Measurements from ENCODE around the gene ZBTB42.
A peak's percentile ranks its signal among the peaks of the same experiment; 100 is the strongest.
"Not testable (repeated sequence)": the region's sequence is repeated elsewhere in the genome, so short reads cannot be mapped to it uniquely, and the experiment has no call there.

Gene ZBTB42

DNA sequence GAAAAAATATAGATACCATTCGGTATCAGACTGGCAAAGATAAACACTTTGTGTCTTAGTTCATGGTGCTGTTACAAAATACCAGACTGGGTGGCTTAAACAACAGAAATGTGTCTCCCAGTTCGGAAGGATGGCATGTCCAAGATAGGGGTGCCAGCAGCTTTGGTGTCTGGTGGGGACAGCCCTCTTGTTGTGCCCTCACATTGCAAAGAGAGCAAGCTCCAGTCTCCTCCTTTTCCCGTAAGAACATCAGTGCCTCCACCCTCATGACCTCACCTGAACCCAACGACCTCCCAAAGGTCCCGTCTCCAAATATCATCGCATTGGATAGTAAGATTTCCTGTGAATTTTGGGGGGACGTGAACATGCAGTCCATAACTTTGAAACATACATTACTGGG is 12.4 kb downstream of the ZBTB42 start:
- TF ChIP-seq, protein P1, sequence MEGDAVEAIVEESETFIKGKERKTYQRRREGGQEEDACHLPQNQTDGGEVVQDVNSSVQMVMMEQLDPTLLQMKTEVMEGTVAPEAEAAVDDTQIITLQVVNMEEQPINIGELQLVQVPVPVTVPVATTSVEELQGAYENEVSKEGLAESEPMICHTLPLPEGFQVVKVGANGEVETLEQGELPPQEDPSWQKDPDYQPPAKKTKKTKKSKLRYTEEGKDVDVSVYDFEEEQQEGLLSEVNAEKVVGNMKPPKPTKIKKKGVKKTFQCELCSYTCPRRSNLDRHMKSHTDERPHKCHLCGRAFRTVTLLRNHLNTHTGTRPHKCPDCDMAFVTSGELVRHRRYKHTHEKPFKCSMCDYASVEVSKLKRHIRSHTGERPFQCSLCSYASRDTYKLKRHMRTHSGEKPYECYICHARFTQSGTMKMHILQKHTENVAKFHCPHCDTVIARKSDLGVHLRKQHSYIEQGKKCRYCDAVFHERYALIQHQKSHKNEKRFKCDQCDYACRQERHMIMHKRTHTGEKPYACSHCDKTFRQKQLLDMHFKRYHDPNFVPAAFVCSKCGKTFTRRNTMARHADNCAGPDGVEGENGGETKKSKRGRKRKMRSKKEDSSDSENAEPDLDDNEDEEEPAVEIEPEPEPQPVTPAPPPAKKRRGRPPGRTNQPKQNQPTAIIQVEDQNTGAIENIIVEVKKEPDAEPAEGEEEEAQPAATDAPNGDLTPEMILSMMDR (IDR thresholded peaks at IDR 0.05; ENCODE audit: low read depth, low read length, missing control alignments), result no peak
- H3K4me3 ChIP-seq (ENCODE audit: low read depth, low read length), result no peak overlapping the region
- no peak for DNase-seq (ENCODE audit: low read depth)
- in situ Hi-C loops (cut with HindIII; ENCODE audit: low sequenced_read_pairs), result no loop called here

DNA sequence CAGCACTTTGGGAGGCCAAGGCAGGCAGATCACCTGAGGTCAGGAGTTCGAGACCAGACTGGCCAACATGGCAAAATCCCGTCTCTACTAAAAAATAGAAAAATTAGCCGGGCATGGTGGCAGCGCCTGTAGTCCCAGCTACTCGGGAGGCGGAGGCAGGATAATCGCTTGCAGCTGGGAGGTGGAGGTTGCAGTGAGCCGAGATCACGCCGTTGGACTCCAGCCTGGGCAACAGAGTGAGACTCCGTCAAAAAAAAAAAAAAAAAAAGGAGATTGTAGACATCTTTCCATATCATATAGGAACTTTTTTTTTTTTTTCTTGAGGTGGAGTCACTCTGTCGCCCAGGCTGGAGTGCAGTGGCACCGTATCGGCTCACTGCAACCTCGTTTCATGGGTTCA is 13.8 kb downstream of the ZBTB42 start:
- in situ Hi-C loops (cut with HindIII; ENCODE audit: low sequenced_read_pairs); DNase-seq (ENCODE audit: low read depth): not testable (repeated sequence)
- H3K4me3 ChIP-seq (ENCODE audit: low read depth, low read length), result peak overlapping the region; percentile 87

DNA sequence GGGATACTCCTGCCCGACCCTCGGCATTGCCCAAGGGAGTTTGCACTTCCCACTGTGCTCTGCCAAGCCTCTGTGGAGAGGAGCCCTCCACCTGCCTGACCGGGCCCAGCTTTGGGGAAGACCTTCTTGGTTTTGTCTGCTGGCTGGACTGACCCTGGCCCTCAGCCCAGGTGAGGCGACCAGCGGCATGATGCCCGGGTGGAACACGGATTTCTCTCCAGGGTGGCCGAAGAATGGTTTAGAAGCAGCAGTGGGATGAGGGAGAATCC is 15.6 kb downstream of the ZBTB42 start:
- no peak for DNase-seq (ENCODE audit: low read depth)
- TF ChIP-seq, protein P1 (IDR thresholded peaks at IDR 0.05; ENCODE audit: low read depth, low read length, missing control alignments), result no peak
- in situ Hi-C loops (cut with HindIII; ENCODE audit: low sequenced_read_pairs), result no loop called here
- H3K4me3 ChIP-seq (ENCODE audit: low read depth, low read length), result peak overlapping the region; percentile 87

DNA sequence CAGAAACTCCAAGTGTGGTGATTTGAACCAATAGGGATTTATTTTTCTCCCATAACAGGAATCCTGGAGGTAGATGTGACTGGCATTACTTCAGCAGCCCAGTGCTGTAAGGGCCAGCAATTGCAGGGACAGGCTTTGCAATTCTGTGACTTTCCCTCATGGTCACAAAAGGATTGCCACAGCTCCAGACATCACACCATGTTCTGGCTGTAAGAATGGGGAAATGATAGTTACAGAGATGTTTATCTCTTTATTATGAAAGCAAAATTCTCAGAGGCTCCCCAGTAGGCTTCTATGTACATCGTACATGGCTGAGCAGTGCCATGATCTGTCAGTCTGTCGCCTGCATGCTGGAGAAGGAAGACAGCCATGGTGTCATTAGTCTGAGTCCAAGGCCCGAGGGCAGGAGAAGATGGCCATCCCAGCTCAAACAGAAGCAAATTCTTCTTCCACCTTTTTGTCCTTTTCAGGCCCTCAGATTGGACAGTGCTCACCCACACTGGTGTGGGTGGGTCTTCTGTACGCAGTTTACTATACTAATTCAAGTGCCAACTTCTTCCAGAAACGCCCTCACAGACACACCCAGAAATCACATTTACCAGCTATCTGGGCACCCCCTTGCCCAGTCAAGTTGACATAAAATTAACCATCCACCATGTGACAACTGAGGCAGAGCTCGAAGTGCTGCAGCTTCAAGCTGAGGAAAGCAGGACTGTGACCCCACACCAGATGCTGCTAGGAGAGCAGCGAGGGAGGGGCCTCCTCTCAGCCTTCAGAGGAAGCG is 17.2 kb downstream of the ZBTB42 start:
- TF ChIP-seq, protein P1 (IDR thresholded peaks at IDR 0.05; ENCODE audit: low read depth, low read length, missing control alignments), result no peak
- in situ Hi-C loops (cut with HindIII; ENCODE audit: low sequenced_read_pairs), result no loop called here
- no peak overlapping the region for H3K4me3 ChIP-seq (ENCODE audit: low read depth, low read length)
- DNase-seq (ENCODE audit: low read depth), result no peak

DNA sequence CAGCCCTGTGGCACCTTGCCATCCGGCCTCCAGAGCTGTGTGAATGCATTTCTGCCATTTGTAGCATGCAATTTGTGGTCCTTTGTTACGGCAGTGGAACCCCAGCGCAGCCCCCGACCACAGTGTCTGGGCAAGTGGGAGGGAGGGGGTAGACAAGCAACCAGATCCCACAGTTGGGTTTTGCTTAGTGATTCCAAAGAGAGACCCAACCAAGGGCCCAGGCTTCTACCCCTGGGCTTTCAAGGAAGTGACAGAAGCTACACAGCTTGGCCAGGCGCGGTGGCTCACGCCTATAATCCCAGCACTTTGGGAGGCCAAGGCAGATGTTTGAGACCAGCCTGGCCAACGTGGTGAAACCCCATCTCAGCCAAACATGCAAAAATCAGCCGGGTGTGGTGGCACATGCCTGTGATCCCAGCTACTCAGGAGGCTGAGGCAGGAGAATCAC is 17.8 kb downstream of the ZBTB42 start:
- in situ Hi-C loops (cut with HindIII; ENCODE audit: low sequenced_read_pairs), result no loop called here
- TF ChIP-seq, protein P1 (IDR thresholded peaks at IDR 0.05; ENCODE audit: low read depth, low read length, missing control alignments), result no peak
- DNase-seq (ENCODE audit: low read depth), result no peak
- no peak overlapping the region for H3K4me3 ChIP-seq (ENCODE audit: low read depth, low read length)

DNA sequence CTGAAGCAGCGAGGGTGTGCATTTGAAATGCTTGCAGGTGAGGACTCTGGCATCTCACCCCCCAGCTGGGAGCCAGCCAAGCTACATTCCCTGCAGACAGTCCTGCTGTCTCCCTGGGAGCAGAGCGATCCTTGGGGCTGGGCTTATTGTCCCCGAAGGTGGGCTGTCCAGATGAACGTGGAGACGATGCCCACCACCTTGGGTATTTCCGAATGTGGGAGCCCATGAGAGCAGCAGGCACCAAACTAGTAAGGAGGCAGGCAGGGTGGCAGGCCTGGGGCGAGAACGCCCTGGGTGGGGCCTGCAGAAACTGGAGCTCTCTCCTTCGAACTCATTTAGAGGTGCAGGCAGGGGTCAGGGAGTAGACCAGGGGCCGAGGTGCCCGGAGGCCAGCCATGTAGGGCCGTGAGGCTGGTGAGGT is 18.5 kb downstream of the ZBTB42 start:
- TF ChIP-seq, protein P1 (IDR thresholded peaks at IDR 0.05; ENCODE audit: low read depth, low read length, missing control alignments), result no peak
- H3K4me3 ChIP-seq (ENCODE audit: low read depth, low read length), result no peak overlapping the region
- in situ Hi-C loops (cut with HindIII; ENCODE audit: low sequenced_read_pairs), result no loop called here
- no peak for DNase-seq (ENCODE audit: low read depth)

DNA sequence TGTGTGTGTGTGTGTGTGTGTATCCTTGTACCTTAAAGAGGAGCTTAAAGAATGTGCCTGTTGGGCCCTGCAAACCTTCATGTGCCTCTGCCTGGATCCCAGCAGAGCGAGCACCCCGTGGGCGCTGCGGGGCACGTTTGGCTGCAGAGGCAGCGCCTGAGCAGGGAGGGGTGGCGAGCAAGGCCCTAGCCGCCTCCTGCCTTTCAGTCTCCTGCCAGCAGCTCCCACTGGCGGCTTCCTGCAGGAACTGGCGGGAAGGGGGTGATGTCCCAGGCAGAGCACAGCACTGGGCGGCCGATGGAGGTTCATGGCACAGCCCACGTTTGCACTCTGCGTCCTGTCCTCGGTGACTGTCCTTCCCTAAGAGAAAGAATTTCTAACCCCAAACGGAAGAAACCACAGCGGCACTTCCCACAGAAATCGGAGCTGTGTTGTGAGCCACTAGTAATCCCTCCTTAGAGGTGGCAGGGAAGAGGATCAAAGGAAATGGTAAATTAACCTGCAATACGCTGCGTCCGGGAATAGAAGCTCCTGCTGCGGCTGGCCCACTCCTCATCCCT is 19.8 kb downstream of the ZBTB42 start:
- H3K4me3 ChIP-seq (ENCODE audit: low read depth, low read length), result no peak overlapping the region
- no peak for DNase-seq (ENCODE audit: low read depth)
- in situ Hi-C loops (cut with HindIII; ENCODE audit: low sequenced_read_pairs), result loop anchor here (10.0 kb wide), 2 partner anchors 46 to 234 kb away; no protein-coding TSS in a partner anchor
- TF ChIP-seq, protein P1 (IDR thresholded peaks at IDR 0.05; ENCODE audit: low read depth, low read length, missing control alignments), result peak; percentile 67

Data from astrocyte of the cerebellum (primary cell).